ENCODE data around the gene UBA5.

- TF ChIP-seq EZH2 (IDR thresholded peaks at IDR 0.05; ENCODE audit: insufficient read depth, low read length): no peak
- TF ChIP-seq, protein P1, sequence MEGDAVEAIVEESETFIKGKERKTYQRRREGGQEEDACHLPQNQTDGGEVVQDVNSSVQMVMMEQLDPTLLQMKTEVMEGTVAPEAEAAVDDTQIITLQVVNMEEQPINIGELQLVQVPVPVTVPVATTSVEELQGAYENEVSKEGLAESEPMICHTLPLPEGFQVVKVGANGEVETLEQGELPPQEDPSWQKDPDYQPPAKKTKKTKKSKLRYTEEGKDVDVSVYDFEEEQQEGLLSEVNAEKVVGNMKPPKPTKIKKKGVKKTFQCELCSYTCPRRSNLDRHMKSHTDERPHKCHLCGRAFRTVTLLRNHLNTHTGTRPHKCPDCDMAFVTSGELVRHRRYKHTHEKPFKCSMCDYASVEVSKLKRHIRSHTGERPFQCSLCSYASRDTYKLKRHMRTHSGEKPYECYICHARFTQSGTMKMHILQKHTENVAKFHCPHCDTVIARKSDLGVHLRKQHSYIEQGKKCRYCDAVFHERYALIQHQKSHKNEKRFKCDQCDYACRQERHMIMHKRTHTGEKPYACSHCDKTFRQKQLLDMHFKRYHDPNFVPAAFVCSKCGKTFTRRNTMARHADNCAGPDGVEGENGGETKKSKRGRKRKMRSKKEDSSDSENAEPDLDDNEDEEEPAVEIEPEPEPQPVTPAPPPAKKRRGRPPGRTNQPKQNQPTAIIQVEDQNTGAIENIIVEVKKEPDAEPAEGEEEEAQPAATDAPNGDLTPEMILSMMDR (IDR thresholded peaks at IDR 0.05; ENCODE audit: insufficient read depth, low read depth, low read length): no peak
Measured at GRCh38 chr3:132665230-132665745, 5.2 kb downstream of the UBA5 start.

All from astrocyte (in vitro differentiated cells and primary cell).